ENCODE measurements around the gene TRAPPC14.

The TRAPPC14 gene

DNA sequence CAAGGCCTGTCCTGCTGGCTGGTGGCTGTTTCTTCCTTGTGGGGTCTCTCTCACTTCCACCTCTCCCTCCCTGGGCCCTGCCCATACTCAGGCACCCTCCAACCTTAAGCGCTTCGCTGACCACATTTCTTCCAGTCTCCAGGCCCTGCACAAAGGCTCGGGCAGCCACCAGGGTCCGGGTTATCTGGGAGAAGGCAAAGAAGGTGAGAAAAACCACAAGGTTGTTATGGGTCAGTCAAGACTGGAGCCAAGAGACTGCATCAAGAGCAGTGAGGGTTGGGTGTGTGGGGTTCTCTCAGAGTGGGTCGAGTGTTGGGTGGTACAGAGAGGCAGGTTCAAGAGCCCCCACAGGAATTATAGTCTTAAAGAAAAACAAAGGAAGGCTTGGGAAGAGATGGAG is 16.1 kb upstream of the TRAPPC14 start:
- no peak for DNase-seq

DNA sequence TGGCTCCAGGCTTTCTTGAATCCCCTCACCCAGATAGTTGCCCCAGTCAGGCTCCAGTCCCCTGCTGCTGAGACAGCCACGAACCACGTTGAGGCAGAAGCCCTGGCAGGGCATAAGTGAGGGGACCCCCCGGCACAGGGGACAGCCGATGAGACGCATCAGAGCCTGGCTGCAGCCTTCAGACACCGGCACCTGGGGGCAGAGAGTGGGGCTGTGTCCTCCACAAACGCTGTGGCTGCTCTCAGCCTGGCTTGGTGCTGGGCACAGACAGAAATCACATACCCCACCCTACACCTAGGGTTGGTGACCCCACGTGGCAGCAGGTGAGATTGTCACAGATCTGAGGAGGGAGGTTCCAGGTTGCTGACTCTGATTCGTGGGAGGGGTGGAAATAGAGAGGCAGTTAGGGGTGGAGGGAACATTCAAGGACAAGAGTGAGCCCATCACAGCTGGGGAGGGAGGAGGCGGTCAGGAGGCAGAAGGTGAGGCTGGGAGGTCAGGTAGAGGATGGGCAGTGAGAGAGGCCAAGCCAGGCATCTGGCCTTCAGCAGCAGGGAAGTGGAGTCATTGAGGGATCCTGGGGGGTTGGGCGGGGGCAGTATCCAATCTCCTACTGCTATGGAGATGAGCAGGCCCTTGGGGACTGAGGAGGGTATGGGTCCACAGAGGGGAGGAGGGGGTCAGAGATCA is 15.4 kb upstream of the TRAPPC14 start:
- no peak for DNase-seq

DNA sequence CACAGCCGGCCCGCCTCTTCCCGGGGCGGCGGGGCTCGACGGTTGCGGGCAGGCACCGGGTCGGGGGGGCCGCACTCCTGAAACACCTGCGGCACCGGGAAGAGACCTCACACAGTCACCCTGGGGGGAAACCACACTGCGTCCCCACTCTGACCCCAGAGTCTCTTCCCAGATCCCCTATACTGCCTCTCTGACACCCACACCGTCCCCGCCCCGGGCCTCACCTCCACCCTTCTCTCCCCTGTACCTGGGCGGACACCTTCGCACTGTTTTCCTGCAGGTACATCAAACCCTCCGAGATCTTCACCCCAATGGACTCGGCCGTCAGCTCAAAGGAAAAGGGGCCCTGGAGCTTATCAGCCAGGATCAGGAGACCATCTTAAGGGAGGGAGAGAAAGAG is 13.3 kb upstream of the TRAPPC14 start:
- no peak for DNase-seq

DNA sequence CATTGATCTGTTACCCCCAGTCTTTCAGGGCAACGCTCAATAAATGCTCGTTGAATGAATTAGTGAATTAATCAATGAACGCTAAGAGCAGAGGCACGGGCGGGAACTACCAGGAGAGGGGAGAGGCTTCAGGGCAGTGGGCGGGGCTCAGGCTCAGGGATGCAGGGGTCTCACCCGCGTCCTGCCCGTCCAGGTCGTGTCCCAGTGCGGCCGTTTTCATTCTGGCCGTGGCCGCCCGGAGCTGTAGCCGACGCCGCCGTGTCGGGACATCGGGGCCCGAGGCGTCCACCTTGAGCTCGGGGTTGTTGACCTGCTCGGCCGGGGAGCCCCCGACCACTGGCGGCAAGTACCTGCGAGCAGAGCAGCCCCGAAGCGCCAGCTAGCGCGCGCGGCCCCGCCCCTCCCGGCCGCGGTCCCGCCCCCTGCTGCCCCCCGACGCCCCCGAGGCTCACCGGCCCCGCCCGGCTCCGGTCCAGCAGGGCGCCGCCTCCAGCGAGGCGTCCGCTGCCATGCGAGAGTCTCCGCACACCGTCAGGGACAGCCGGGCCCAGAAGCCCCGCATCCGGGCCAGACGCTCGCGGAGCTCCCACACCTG is 12.7 kb upstream of the TRAPPC14 start:
- no peak for DNase-seq

DNA sequence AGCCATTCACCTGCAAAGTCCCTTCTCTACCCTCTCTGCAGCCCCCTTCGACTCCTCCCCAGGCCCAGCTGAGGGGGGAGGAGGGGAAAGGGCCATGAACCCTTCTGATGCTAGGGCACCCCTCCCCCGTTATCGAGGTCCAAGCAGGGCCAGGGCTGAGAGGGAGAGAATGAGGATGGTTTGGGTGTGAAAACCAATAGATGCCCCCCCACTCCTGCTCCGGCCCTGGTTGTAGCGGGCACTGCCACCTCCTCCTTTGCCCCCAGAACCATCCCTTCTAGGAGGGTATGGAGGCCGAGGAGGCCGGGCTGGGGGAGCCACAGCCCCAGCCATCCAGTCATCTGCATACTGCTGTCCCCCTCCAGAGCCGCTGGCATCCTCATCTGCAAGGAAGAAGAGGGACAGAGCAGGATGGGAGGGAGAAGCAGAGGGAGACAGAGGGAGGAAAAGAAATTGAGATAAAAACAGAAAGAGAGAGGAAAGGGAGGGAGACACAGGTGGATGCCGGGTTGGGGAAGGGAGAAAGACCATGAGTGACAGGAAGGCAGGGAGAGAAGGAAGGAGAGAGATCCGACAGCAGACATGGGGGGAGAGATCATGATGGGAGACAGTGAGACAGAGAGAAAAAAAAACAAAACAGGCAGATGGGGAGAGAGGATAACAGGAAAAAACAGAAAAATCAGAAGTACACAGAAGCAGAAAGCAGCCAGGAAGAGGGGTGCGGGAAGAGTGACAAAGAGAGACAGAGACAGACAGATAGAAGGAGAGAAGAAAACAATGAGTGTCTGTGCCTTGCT is 11.8 kb upstream of the TRAPPC14 start:
- DNase-seq, result no peak

DNA sequence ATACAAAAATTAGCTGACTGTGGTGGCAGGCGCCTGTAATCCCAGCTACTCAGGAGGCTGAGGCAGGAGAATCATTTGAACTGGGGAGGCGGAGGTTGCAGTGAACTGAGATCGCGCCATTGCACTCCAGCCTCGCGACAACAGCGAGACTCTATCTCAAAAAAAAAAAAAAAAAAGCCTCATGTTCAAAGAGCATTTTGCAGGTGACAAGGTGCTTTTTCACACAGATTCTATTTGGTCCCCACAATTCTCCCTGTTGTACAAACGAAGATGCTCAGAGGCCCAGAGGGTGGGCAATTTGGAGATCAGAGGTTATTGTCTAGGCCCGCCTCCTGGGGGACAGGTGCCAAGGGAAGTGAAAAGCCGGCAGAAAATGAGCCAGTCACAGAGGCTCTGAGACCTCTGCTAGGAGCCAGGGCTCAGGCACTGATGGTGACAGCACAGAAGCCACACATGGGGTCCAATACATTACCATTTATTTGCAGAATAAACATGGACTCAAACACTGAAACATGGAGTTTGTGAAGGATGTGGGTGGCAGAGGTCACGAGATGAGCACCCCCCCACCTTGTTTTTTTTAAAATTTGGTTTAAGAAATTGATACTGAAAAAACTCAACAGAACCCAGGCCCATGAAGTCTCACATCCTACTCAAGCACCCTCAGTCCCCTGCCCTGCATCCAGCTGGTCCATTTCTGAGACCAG is 10.8 kb upstream of the TRAPPC14 start:
- DNase-seq, result no peak

DNA sequence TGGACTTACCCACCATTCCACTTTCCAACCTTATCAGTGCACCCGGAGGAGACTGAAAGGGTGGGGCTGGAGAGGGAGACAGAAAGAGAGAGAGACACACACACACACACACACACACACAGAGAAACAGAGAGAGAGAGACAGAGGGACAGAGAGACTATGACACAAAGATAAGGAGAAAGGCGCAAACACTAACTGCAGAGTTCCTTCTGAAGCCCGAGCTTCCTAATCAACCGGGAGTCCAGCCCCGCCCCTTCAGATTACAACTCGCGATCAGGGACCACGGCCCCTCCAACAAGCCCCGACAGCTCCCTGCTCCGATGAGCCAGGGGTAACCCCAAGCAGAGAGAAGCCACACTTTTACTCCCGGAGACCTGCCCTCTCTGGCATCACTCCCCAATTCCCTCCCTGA is 9.4 kb upstream of the TRAPPC14 start:
- no peak for DNase-seq

DNA sequence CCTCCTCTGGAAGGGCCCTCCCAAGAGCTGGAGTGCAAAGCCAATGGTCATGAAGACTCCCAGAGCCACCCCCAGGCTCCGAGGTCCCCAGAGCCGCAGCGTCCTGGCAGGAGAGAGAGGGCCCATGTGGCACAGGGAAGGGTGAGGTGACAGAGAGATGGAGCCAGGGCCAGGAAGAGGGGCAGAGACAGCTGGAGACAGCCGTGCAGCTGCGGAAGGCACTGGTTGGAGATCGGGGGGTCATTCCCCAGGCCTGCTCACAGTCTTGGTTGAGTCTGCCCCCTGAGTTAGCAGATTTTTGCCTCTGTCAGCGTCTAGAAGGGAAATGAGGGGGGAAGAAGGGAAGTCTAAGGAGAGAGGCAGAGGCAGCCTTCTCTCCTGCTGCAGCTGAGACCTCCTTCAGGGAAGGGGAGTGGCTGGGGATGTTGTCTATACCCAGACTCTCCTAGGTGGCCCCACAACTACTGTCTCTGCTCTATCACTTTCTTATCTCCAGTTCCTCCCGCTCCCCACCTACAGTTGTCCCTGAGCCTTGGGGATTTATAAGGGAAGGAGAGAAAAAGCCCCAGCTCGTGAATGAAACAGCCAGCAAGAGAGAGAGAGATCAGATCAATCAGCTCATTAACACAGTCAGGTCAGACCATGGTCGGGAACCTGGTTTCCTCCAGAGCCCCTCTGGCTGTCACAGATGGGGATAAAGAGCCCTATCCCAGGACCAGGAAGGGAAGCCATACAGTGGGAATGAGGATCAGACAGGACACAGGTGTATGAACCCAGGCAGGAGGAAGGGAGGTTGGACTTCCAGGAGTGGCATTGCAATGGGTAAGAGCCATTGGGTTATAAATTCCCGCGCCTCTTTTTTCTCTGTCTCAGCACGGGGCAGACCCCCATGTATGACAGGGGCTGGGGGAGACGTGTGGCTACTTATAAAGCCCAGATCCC is 8.7 kb upstream of the TRAPPC14 start:
- DNase-seq, result no peak

DNA sequence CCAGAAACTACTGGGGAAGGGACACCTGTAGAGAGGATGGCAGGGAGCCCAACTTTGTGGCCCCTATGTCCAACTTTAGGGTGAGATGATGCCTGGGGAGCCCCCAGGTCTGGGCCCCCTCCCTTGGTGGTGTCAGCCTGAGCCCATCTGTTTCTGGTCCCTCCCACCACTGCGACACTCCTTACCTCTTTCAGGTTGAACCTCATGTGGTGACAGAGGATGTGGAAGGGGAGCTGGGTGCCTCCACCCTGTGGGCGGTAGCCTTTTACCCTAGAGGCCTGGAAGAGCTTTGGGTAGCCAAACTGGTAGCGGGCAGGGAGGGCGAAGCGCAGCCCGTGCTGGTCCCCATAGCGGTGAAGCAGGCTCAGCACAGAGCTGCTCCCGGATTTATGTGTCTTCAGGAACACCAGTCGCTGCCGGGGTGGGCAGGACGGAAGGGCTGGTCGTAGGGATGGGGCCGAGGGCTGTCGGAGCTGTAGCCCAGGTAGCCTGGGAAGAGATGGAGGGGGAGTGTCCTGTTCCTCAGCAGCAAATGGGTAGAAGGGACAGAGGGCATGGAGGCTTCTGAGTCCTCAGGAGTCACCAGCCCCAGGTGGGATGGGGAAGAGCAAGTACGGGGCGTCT is 7.9 kb upstream of the TRAPPC14 start:
- DNase-seq, result no peak

DNA sequence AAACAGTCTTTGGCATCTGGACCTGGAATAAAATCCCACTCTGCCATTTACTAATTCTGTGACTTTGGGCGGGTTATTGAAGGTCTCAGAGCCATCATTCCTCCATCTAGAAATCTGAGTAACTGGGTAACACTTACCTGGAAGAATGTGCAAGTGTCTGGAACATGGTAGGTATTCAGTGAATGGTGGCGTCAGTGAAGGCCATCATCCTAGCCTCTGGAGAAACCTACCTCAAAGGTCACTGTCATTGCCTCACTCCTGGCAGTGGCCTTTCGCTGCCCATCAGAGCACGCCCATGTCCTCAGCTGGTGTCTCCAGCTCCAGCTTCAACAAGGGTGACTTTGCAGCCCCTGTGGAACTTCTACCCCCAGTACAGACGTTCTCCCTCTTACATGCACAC is 5.3 kb upstream of the TRAPPC14 start:
- DNase-seq, result no peak

DNA sequence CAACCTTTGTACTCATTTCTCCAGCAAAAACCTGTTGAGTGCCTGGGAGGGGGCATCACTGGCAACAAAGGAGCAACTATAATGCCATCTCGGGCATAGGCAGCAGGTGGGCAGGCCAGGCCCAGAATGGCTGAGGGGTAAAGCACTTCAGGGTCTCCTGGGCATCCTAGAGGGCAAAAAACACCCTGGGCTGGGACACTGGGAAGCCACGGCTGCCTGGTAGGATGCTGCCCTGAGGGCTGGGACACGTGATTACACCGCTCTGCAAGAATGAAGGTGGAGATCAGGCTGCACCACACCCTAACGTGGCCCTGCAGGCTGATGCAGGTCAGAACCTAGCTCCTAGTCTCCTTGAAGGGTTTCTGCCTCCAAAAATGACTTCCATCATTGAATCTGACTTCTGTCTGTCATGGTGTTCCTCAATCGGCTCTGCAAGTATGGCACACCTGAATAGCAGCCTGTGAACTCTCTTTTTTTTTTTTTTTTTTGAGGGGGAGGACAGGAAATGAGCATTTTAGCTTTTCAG is 4.5 kb upstream of the TRAPPC14 start:
- DNase-seq, result no peak

DNA sequence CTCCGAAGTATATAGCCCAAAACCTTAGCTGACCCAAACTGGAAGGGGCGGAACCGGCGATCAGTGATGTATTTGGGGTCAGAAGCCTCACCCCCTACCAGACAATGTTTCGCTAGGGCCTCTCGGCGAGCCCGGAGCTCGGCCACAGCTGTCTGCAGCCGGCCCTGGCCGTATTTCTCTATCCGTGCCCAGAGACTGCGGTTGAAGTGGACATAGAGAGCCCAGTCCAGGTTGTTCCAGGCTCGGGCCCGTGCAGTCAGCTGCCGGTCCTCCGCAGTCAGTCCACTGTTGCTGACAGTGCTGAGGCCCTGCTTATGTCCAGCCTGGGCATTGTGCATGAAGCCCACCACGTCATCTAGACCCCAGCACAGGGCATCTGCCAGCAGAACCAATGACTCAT is 1.5 kb upstream of the TRAPPC14 start:
- DNase-seq, result no peak

DNA sequence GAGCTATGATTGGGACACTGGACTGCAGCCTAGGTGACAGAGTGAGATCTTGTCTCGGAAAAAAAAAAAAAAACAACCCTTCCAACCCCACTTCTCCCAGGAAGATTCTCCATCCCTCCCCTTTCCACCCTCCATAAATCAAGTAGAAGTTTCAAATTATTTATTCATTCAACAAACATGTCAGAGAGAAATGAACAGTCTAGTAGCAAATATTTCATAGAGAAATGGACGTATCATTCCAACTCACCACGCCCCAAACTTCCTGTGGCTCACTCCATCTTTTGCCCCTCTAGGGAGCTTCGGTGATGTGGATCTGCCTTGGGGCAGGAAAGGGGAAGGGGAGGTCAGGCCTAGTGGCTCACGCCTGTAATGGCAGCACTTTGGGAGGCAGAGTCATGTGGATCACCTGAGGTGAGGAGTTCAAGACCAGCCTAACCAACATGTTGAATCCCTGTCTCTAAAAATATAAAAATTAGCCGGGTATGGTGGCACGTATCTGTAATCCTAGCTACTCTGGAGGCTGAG is 638 bp upstream of the TRAPPC14 start:
- no peak for DNase-seq

DNA sequence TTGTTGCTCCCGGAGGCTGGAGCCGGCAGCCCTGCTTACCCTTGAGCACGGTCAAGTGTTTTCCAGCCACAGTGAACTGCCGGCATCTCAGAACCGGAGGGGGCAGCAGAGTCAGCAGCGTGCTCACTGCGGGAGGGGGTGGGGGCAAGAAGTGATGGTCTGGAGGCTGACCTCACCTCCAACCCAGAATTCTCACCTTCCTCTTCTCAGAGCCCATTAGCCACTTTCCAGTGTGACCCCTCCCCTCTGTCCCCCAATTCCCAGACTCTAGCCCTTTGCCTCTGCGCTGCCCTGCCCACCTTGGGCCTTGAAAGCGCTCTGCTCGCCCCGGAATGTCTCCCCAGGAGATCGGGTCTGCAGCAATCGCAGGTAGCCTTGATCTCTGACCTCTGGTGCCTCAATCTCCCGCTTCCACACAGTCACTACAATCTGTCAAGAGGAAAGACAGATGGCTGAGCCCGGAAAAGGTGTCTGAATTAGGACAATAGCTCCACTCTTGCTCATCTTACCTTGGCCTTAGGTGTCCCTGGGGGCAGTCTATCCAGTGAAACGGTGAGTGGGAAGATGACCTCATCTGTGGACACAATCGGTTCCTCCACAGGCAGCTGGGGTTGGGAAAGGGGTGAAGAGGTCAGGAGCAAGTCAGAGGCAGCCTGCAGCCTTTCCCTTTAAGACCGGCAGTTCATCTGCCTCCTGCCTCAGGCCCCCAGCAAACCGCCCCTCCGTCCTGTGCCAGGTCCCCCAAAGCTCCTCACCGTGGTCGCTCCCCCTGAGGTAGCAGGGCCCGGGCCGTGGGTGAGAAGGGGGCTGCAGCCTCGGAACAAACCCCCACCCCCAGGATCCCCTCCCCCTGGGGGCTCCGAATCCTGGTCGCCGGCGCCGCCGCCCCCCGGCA is 942 bp downstream of the TRAPPC14 start:
- DNase-seq, result peak in 2 of 58 donors; percentile 21 to 36

DNA sequence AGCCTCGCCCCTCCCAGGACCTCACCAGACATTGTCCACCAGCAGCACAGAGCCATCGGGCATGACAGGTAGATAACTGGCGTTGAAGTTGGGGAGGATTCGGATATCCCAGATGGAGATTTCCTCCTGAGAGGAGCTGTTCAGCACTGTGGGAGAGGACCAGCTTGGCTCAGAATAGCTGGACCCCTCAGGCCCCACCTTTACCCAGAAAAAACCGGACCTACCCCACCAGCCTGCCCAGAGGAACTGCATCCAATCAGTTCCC is 1.5 kb downstream of the TRAPPC14 start:
- DNase-seq, result no peak

DNA sequence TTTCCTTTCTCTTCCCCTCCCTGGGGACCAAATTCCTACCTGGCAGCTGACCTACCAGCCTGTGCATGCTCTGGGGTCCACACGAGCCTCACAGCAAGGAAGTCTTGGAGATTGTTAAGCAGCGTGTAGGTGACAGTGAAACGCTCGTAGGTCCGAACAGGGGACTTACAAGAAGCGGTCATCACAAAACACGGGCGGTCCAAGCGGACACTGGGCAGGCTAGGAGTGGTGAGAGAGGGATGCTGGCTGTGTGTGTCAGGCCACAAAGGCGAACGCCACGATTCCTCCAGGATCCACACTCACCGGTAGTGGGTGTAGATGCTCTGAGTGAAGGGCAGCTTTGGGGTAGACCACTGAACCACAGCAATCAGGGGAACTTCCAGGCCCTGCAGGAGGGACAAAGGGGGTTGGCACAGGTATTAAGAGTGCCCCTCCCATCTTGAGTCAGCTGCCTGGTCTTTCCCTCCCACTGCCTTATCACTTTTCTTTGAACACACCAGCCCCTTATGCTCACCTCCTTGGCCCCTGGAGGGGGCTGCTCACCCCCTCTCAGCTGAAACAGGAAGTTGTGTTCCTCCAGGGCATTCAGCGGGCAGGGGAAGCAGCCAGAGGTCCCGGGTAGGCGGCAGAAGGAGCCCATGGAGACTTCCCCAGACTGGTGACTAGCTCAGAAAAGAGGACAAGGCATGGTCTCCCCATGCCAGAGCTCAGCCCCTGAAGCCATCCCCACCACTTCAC is 2.0 kb downstream of the TRAPPC14 start:
- no peak for DNase-seq

DNA sequence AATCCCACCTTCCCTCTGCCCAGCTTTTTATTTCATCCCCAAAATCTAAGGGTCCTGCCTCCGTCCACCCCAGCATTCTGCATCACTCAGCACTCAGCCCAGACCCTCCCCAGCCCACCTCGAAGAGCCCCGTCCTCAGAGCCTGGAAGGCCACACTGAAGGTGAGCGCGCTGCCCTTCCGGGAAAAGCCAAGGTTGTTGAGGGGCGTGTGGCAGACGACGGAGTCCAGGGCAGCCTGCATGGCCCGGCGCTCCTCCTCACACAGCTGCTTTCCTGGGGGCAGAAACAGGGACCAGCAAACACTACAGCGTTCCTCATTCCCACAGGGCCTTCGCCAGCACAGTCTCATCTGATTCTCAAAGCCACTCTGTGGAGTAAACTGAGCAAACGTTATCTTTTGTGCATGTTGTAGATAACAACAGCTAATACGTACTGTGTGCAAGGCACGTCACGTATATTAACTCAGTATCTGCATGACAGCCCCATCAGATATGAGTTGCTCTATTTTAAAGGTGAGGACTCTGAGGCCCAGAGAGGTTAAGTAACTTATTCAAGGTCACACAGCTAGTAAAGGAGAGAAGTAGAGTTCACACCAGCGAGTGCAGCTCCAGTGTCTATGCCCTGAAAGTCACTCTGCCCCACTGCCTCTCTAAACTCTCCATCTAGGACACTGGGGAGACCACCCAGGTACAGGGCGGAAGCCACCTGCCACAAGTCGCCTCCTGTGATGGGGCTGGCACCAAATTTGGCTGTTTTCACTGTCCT is 2.8 kb downstream of the TRAPPC14 start:
- DNase-seq, result no peak
